ENCODE measurements around the gene ADPGK. TPM values are rescaled to one million over a fixed set of nuclear protein-coding genes. Genes with fewer than 3 reads are reported as not detected.
"Not testable (repeated sequence)": the region's sequence is repeated elsewhere in the genome, so short reads cannot be mapped to it uniquely, and the experiment has no call there.

Gene ADPGK
- total RNA-seq, 1 donor from 2014 or later = 33.0 TPM

DNA sequence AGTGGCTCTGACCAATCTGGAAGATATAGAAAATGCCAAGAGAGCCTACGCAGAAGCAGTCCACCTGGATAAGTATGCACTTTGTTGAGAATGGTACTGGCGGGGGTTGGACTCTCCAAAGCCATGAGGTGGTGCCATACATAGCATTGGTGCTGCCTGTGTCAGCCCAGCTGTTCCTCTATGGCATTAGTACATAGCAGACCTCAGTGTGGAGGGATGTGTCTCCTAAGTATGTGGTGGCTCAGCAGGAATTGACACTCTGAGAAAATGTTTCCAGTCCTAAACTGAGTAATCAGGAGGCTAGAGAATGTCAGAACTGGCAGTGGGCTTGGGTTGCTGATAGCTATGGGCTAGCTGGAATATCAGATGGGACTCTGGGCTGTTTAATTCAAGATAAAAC, 48.4 kb downstream of the ADPGK start:
- no peaks in the 10 kb centered on the region for H3K9me3 Mint-ChIP-seq (ENCODE audit: low read depth)
- H3K4me3 Mint-ChIP-seq (ENCODE audit: unreplicated experiment) = no peak overlapping the region
- H3K36me3 Mint-ChIP-seq (ENCODE audit: low read depth) = peaks cover 46% of the 10 kb centered on the region
- H3K4me1 Mint-ChIP-seq (ENCODE audit: low read depth) = peaks cover 4% of the 10 kb centered on the region
- DNase-seq (ENCODE audit: low spot score) = no peak
- H3K27me3 Mint-ChIP-seq (ENCODE audit: low read depth) = no peaks in the 10 kb centered on the region
- TF ChIP-seq, protein P1, sequence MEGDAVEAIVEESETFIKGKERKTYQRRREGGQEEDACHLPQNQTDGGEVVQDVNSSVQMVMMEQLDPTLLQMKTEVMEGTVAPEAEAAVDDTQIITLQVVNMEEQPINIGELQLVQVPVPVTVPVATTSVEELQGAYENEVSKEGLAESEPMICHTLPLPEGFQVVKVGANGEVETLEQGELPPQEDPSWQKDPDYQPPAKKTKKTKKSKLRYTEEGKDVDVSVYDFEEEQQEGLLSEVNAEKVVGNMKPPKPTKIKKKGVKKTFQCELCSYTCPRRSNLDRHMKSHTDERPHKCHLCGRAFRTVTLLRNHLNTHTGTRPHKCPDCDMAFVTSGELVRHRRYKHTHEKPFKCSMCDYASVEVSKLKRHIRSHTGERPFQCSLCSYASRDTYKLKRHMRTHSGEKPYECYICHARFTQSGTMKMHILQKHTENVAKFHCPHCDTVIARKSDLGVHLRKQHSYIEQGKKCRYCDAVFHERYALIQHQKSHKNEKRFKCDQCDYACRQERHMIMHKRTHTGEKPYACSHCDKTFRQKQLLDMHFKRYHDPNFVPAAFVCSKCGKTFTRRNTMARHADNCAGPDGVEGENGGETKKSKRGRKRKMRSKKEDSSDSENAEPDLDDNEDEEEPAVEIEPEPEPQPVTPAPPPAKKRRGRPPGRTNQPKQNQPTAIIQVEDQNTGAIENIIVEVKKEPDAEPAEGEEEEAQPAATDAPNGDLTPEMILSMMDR (IDR thresholded peaks at IDR 0.05) = no peak
- H3K27ac Mint-ChIP-seq (ENCODE audit: unreplicated experiment) = no peak overlapping the region

GRCh38 chr15:72733941-72734738, 49.4 kb downstream of the ADPGK start:
- H3K27ac Mint-ChIP-seq (ENCODE audit: unreplicated experiment) = no peak overlapping the region
- TF ChIP-seq, protein P1 (IDR thresholded peaks at IDR 0.05) = no peak
- no peaks in the 10 kb centered on the region for H3K9me3 Mint-ChIP-seq (ENCODE audit: low read depth)
- no peak overlapping the region for H3K4me3 Mint-ChIP-seq (ENCODE audit: unreplicated experiment)
- no peak for DNase-seq (ENCODE audit: low spot score)
- peaks cover 4% of the 10 kb centered on the region for H3K4me1 Mint-ChIP-seq (ENCODE audit: low read depth)
- peaks cover 39% of the 10 kb centered on the region for H3K36me3 Mint-ChIP-seq (ENCODE audit: low read depth)
- no peaks in the 10 kb centered on the region for H3K27me3 Mint-ChIP-seq (ENCODE audit: low read depth)

DNA sequence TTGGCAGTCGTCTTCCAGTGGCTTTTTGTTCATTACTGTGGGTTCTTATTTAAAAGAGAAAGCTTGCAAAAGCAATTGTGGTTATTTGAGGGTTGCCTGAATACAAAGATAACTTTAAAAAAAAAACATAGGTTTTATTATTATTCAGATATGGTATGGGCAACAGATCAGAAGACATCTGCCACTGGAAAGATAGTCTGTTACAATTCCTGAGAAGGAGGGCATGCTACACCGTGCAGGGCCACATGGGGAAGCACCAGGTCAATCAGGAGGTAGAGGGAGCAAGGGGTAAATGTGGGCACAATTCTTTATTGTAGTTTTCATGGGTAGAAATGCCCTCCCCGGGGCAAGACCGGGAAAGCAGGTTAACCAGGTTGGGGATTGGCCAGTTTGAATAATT, 51.0 kb downstream of the ADPGK start:
- H3K4me1 Mint-ChIP-seq (ENCODE audit: low read depth) = peaks cover 4% of the 10 kb centered on the region
- no peak overlapping the region for H3K4me3 Mint-ChIP-seq (ENCODE audit: unreplicated experiment)
- DNase-seq (ENCODE audit: low spot score) = no peak
- TF ChIP-seq, protein P1 (IDR thresholded peaks at IDR 0.05) = no peak
- peaks cover 29% of the 10 kb centered on the region for H3K36me3 Mint-ChIP-seq (ENCODE audit: low read depth)
- H3K9me3 Mint-ChIP-seq (ENCODE audit: low read depth) = no peaks in the 10 kb centered on the region
- H3K27ac Mint-ChIP-seq (ENCODE audit: unreplicated experiment) = peak overlapping the region; percentile 20
- H3K27me3 Mint-ChIP-seq (ENCODE audit: low read depth) = no peaks in the 10 kb centered on the region

- Mint-ChIP-seq H3K27me3 (ENCODE audit: low read depth) (no peaks in the 10 kb centered on the region), H3K36me3 (ENCODE audit: low read depth) (peaks cover 27% of the 10 kb centered on the region), H3K9me3 (ENCODE audit: low read depth) (no peaks in the 10 kb centered on the region), H3K27ac (ENCODE audit: unreplicated experiment) (no peak overlapping the region), H3K4me1 (ENCODE audit: low read depth) (peaks cover 4% of the 10 kb centered on the region), H3K4me3 (ENCODE audit: unreplicated experiment) (no peak overlapping the region)
- no peak for DNase-seq (ENCODE audit: low spot score)
- TF ChIP-seq, protein P1 (IDR thresholded peaks at IDR 0.05) = no peak
These were observed 51.5 kb downstream of the ADPGK start for GRCh38 chr15:72732086-72732485.

DNA sequence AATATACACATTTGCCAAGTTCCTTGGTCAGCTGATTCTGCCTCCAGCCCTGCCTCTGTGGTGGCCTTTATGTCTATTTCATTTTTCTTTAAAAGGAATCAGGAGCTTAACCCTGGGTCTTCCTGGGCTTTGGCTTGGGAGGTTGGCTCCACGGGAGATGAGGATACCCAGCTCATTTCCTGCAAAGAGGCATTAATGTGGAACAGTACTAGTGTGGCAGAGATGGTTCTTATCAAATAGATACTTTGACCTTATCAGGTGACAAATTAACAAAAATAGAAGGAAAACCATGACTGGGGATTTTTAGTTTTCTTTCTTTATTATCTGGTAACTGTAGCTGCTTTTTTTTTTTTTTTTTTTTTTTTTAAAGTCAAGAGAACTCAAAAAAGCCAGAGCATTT, 54.7 kb downstream of the ADPGK start:
- H3K27me3 Mint-ChIP-seq (ENCODE audit: low read depth) = no peaks in the 10 kb centered on the region
- H3K9me3 Mint-ChIP-seq (ENCODE audit: low read depth) = no peaks in the 10 kb centered on the region
- TF ChIP-seq, protein P1 (IDR thresholded peaks at IDR 0.05) = no peak
- H3K4me1 Mint-ChIP-seq (ENCODE audit: low read depth) = peaks cover 4% of the 10 kb centered on the region
- DNase-seq (ENCODE audit: low spot score) = no peak
- no peak overlapping the region for H3K4me3 Mint-ChIP-seq (ENCODE audit: unreplicated experiment)
- no peak overlapping the region for H3K27ac Mint-ChIP-seq (ENCODE audit: unreplicated experiment)
- H3K36me3 Mint-ChIP-seq (ENCODE audit: low read depth) = peaks cover 13% of the 10 kb centered on the region

DNA sequence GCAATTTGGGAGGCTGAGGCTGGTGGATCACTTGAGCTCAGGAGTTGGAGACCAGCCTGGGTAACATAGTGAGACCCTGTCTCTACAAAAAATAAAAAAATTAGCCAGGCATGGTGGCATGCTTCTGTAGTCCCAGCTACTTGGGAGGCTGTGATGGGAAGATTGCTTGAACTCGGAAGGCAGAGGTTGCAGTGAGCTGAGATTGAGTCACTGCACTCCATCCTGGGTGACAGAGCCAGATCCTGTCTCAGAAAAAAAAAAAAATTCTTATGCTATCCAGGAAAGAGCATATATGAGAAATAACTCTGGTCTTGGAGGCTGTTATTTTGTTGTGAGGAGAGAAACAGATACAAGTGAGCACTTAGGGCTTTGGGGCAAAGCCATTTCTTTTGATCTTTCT, 55.3 kb downstream of the ADPGK start:
- H3K36me3 Mint-ChIP-seq (ENCODE audit: low read depth) = peaks cover 13% of the 10 kb centered on the region
- not testable (repeated sequence) for H3K4me3 Mint-ChIP-seq (ENCODE audit: unreplicated experiment); H3K4me1 Mint-ChIP-seq (ENCODE audit: low read depth); H3K9me3 Mint-ChIP-seq (ENCODE audit: low read depth); H3K27ac Mint-ChIP-seq (ENCODE audit: unreplicated experiment); H3K27me3 Mint-ChIP-seq (ENCODE audit: low read depth); DNase-seq (ENCODE audit: low spot score)

Measured in chondrocyte (in vitro differentiated cells).